ENCODE data around the gene C20orf204.
A peak's percentile ranks its signal among the peaks of the same experiment; 100 is the strongest.
"Not testable (repeated sequence)": the region's sequence is repeated elsewhere in the genome, so short reads cannot be mapped to it uniquely, and the experiment has no call there.

Gene C20orf204, protein sequence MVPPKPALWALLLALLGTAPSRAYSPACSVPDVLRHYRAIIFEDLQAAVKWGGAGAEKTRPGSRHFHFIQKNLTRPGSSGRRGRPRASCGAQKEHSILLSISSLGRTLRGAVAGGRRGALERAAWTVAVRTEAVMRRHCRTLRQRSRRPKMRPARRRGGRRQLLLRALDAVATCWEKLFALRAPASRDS

DNA sequence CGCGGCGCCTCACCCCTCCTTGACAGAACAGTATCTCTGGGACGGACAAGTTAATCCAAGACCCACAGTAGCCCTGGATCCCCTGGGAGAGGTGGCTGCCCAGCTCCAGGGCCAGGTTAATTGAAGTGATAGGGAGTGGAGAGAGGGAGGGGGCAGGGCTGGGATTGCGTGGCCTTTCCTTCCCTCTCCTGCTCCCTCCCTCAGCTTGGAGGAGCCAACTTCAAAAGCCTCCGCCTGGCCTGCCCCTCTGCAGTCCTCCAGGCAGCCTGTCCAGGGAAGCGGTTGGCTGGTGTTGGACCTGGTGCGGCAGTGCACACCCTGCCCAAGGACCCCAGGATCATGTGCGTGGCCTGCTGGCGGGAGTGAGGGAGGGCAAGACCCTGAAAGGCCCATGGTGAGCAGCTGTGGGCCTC, at the start of gene C20orf204:
TSS of gene C20orf204 (plus strand) at position 250 of the 413 bp plus-strand sequence. CDS start at position 392, 142 bp downstream.
- DNase-seq (ENCODE audit: low read depth), result no peak

DNA sequence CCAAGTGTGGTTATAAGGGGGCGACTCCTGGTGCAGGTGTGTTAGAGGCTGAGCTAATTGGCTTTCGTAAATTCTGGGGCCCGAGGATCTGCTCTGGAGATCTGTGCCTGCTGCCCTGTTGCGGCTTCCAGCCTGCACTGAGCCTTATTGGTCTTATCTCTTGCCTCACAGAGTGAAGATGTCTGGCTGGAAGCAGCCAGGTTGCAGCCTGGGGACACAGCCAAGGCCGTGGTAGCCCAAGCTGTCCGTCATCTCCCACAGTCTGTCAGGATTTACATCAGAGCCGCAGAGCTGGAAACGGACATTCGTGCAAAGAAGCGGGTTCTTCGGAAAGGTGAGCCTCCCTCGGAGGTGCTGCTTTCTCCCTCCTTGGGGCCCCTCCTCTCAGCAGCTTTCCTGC, 35.1 kb upstream of the C20orf204 start:
- DNase-seq (ENCODE audit: low read depth), result no peak

DNA sequence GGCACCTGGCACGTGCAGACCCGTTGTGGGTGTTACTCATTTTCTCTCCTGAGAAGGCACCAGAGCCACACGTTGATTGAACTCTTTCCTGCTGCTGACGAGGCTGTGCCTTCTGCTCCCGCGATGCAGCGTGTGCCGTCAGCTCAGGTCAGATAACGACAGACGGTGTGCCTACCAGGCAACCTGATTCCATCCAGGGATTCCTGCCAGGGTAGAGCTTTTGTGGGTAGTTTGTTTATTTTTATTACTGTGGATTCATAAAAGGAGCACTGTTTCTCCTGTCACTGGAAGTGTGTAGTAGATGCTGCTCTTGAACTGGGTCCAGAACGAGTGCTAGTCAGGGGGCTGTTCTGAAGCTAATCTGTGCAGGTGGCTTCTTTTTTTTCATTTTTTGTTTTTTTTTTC, 34.4 kb upstream of the C20orf204 start:
- no peak for DNase-seq (ENCODE audit: low read depth)

DNA sequence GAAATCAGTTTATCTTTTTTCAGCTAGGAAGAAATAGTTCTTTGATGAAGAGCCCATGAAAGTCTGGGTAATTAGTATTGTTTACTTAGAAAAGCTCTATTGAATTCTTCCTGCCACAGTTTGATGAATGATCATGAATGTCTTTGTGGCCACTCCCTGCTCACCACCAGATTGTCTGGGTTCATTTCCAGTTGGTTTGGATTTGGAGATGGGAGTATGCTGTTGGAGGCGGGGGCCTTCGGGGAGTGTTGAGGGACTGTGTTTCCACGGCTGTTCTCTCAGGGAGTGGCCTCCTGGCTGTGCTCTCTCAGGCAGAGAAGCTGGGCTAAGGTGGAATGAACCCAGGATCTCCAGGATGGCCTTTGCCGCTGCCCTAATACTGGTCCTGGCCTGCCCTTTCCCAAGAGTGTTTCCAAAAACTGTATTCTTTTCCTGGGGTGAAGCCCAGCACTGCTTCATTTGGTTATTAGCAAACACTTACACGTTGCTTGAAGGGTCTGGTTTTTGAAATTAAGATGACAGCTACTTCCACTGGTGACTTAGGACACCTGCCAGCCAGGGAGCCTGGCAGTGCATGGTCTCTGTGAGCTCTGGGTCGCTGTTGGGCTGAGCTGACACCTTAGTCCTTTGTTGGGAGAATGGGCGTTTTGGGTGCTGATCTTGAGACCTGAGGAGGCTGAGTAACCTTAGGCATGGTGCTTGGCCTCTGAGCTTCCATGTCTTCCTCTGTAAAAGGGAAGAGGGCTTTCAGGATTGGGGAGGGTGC, 31.8 kb upstream of the C20orf204 start:
- DNase-seq (ENCODE audit: low read depth), result no peak

DNA sequence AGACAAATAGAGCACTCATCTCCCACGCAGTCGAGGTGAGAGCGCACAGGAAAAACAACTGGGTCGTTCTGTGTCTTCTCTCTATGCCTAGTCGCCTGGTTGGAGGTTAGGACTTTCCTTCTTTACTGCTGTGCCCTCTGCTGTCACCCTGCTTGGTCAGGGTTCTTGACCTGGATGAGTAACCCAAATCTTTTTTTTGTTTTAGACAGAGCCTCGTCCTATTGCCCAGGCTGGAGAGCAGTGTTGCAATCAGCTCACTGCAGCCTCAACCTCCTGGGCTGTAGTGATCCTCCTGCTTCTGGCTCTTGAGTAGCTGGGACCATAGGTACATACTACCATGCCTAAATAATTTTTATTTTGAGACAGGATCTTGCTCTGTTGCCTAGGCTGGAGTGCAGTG, 30.6 kb upstream of the C20orf204 start:
- peak; percentile 32 for DNase-seq (ENCODE audit: low read depth)

DNA sequence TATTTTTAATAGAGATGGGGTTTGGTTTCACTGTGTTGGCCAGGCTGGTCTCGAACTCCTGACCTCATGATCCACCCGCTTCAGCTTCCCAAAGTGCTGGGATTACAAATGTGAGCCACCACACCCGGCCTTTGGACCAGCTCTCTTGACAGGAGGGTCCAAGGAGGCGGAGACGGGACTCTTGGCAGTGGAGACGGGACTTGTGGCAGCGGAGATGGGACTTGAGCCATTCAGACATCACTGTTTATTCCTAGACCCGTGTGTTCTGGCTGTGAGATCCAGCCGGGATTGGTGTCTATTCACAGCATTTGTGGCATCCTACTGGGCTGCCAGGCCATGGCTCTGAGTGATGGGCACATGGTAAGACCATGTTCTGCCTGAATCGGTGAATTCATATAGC, 29.5 kb upstream of the C20orf204 start:
- DNase-seq (ENCODE audit: low read depth), result no peak

DNA sequence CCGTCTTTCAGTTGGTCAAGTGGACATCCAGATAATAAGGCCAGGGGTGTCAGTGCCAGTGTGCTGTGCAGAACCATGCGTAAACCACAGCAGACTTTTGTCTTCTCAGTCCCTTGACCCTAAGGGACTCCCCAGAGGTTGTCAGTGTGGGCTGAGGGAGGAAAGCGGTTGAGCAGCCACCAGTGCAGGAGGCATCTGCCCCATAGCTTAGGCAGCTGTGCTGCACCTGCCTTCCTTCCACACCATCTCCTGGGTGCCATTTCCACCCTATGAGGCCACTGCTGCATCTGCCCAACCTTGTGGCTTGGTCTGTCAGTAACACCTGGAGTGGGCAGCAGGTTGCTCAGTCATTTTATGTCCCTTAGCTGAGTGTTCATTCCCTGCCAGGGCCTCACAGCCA, 29.1 kb upstream of the C20orf204 start:
- DNase-seq (ENCODE audit: low read depth), result no peak

DNA sequence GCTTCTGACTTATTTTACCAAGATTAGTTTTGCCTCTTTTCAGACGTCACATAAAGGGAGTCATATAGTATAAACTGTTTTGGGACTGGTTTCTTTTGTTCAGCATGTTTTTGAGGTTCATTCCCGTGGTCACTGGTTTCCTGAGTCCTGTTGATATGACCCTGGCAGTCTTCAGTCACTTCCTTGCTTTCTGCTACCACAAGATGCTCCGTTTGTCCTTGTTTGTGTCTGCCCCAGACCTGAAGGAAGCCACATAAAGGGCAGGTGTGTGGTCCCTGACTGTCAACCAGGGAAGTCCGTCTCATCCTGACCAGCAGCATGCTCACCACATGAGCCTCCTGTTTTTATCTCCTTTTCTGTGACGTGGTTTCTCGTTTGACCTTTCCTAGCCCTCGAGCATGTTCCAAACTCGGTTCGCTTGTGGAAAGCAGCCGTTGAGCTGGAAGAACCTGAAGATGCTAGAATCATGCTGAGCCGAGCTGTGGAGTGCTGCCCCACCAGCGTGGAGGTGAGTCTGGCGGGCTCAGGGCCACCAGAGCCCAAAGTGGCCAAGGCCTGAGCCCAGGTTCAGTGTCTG, 26.1 kb upstream of the C20orf204 start:
- no peak for DNase-seq (ENCODE audit: low read depth)

DNA sequence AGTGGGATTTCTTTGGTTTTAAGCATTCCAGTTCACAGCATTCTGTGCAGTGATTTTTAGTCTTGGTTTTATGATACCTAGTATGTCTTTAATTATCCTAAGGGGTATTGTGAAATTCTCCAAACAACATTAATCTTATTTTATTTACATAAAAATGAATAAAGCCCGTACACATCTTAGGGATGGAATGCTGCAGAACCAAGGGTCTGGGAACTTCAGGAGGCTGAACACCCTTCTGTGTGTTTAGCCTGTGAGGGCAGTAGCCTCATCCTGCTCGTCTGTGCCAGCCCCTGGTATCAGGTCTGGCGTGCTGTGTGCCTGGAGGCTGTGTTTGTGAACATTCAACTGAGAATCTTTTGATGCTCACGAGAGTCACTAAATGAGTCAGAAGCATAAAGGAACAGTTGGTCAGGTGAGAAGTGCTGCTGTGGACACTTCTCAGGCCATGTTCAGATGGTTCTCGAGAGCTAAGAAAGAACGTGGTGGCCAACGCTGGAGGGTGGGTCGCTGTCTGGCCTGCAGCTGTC, 25.2 kb upstream of the C20orf204 start:
- no peak for DNase-seq (ENCODE audit: low read depth)

DNA sequence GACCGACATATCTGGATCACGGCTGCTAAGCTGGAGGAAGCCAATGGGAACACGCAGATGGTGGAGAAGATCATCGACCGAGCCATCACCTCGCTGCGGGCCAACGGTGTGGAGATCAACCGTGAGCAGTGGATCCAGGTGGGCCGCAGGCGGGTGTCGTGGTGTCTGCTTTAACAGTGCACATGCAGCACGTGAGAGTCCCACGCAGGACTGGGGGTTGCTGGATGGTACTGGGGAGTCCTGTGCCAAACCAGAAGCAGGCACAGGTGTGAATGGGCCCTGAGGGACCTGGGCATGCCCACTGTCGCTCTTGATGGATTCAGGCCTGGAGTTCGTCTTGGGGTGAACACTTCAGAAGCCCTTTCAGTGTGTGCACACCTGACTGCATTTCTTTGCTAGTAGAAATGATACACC, 24.6 kb upstream of the C20orf204 start:
- no peak for DNase-seq (ENCODE audit: low read depth)

DNA sequence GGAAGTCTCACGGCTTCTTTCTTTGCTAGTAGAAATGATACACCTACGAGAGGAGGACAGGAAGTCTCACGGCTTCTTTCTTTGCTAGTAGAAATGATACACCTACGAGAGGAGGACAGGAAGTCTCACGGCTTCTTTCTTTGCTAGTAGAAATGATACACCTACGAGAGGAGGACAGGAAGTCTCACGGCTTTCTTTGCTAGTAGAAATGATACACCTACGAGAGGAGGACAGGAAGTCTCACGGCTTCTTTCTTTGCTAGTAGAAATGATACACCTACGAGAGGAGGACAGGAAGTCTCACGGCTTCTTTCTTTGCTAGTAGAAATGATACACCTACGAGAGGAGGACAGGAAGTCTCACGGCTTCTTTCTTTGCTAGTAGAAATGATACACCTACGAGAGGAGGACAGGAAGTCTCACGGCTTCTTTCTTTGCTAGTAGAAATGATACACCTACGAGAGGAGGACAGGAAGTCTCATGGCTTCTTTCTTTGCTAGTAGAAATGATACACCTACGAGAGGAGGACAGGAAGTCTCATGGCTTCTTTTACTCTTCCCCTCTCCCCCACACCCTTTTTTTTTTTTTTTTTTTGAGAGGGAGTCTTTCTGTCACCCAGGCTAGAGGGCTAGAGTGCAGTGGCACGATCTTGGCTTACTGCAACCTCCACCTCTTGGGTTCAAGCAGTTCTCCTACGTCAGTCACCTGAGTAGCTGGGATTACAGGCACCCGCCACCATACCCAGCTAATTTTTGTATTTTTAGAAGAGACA, 23.4 kb upstream of the C20orf204 start:
- DNase-seq (ENCODE audit: low read depth), result not testable (repeated sequence)

DNA sequence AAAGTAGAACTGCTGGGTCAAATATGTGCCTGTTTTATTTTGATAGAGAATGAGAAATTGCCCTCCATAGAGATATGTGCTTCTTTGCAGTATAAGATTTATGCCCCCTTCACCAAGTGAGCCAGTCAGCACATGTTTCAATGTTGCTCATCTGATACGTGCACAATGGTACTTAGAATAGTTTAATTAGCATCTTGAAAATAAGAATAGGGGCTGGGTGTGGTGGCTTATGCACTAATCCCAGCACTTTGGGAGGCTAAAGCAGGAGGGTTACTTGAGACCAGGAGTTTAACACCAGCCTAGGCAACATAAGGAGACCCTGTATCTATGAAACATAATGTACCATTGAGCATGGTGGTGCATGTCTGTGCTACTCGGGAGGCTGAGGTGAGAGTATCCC, 20.3 kb upstream of the C20orf204 start:
- no peak for DNase-seq (ENCODE audit: low read depth)

DNA sequence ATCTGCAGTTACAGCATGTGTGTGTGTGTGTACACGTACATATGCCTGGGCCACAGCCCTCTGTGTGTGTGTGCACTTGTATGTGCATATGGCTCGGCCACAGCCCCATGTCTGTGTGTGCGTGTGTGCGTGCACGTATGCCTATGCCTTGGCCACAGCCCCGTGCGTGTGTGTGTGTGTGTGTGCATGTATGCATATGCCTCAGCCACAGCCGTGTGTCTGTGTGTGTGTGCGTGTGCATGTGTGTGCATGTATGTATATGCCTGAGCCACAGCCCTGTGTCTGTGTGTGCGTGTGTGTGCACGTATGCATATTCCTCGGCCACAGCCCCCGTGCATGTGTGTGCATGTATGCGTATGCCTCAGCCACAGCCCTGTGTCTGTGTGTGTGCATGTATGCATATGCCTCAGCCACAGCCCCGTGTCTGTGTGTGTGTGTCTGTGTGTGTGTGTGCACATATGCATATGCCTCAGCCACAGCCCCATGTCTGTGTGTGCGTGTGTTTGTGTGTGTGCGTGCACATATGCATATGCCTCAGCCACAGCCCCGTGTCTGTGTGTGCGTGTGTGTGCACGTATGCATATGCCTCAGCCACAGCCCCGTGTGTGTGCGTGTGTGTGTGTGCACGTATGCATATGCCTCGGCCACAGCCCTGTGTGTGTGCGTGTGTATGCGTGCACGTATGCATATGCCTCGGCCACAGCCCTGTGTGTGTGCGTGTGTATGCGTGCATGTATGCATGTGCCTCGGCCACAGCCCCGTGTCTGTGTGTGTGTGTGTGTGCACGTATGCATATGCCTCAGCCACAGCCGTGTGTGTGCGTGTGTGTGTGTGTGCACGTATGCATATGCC, 14.6 kb upstream of the C20orf204 start:
- no peak for DNase-seq (ENCODE audit: low read depth)

DNA sequence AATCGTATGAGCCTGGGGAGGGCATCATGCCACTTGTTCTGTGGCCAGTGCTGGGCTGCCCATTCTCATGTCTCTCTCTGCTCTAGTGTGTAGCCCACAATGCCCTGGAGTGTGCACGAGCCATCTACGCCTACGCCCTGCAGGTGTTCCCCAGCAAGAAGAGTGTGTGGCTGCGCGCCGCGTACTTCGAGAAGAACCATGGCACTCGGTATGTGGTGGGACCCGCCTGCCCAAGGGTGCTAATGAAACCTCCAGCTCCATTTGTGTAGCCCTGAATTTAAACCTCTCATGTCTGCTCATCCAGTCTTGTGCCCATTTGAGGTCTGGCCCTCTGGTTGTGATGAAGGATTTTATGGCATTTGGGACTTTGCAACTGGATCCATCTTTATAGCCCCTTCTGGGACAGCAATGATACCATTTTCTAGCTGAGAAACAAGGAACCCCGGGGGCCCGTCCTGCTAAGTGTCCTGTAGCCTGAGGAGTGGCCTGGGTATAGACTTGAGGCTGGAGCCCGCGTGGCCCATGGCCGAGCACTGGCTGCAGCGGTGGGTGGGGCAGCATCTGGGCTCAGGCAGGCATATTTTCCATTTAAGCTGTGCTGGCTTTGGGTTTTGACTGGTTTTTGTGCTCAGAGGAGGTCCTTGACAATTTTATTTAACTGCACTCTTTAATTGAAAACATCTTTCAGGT, 13.2 kb upstream of the C20orf204 start:
- no peak for DNase-seq (ENCODE audit: low read depth)

DNA sequence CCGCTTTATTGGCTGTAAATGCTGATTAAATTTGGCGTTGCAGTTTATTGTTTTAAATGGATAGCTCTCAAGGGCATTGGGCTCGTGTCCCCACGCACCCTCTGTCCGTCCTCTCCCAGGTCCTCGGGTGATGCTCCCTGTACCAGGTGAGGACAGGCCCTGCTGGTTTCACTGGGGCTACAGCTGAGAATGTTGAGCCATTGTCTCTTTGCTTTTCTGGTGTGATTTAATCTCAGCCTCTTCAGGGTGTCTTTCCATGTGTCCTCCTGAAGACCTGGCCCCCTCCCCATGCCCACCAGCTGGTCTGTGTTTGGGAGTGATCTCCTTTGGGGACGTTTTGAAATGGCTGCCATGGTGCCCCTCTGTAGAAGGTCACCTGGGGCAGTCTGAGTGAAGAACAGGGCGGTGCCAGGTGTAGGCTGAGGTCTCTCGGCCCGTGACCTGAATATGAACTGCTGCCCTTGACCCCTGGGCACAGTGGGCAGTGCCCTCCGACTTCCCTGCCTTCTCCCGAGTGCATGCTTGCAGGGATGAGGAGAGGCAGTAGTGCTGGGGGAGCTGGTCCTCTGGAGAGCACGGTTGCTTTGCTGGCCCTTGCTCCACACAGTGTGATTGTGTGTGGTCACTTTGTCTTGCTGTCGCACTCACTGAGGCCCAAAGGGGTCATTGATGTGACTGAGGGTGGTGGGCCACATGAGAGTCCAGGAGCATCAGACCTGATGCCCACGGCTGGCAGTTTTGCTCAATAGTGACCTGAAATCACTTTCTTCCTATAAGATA, 12.4 kb upstream of the C20orf204 start:
- DNase-seq (ENCODE audit: low read depth), result no peak

DNA sequence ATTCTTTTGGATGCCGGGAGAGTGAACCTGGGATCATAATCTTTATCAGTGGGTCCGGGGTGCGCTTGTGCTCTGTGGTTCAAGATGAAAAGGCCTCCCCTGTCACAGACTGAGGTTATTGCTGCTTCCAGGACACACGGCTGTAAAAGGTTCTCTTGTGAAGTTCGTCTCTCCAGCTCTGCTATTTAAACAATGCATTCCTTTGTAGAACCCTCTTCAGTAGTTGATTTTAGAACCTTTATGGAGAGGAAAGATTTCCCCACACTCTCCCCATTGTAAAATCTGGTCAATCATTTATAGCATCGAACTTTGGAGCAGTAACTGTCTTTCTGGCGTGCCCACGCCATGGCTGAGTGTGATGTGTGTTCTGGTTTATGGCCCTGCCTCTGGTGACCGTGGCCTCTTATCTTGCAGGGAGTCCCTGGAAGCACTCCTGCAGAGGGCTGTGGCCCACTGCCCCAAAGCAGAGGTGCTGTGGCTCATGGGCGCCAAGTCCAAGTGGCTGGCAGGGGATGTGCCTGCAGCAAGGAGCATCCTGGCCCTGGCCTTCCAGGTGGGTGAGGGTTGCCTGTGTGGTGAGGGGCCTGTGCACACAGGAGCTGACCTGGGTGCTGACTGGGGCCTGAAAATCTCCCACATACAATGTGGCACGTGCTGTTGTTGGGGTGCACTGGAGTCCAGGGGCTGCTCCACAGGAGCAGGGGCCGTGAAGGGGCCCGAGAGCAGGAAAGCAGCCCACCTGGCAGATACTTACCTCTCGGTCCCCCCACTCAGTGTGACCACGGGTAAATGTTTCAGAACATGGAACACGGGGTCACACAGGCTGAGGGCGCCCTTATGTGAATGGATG, 11.6 kb upstream of the C20orf204 start:
- no peak for DNase-seq (ENCODE audit: low read depth)

DNA sequence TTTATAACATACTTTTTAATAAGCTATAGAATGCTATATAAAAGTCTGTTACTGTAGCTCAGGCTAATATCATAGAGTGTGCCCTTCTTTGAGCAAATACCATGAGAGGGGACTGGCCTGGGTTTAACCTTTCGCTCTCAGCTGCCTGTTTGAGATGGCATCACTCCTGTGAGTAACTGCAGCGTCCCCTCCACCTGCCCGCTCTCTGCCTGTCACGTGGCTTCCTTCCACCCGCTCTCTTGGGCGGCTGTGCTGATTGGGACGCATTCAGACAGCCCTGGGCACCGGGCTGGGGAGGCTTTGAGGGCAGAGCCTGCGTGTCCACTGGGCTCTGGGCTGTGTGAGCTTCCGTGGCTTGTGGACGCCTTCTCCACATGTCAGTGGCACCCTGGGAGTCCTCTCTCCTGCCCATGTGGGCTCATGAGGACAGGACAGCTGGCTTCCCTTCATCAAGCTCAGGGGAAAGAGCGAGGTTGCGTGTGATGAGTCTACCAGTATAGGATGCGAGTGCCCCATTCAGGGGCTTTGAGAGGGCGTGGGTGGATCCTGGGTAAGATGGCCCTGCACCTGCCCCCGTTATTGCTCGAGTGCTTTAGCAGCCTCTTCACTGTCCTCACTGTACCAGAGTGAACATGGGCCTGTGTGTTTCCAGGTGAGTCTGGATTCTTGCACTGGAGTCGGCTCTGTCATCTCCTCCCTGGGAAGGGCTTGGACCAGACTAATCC, 10.7 kb upstream of the C20orf204 start:
- no peak for DNase-seq (ENCODE audit: low read depth)

DNA sequence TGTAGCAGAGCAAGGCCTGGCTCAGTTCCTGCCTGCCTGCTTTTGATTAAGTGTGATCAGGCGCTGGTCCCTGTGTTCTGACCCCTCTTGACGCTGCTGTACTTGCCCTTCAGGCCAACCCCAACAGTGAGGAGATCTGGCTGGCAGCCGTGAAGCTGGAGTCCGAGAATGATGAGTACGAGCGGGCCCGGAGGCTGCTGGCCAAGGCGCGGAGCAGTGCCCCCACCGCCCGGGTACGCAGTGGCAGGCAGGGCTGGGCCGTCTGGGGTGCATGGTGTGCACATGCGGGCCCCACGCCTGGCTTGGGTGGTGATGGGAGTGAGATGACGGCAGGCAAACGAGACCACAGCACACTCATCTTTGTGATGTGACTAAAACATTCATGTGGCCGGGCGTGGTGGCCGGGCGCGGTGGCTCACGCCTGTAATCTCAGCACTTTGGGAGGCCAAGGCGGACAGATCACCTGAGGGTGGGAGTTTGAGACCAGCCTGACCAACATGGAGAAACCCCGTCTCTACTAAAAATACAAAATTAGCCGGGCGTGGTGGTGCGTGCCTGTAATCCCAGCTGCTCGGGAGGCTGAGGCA, 10.1 kb upstream of the C20orf204 start:
- no peak for DNase-seq (ENCODE audit: low read depth)

All from amniotic epithelial cell (primary cell).